Neural progenitor cell (in vitro differentiated cells): ENCODE results near the gene SLC4A5. TPM values are rescaled to one million over a fixed set of nuclear protein-coding genes. Genes with fewer than 3 reads are reported as not detected.

ENCODE experiments used
- DNase-seq: peaks from one replicate; pipeline ENCODE4 v3.0.0-alpha.2; 2016; ENCODE audit warnings: low spot score
- H2AFZ ChIP-seq: fragments of 200-600 bp; sonication (generic); replicated peaks from 2 replicates; pipeline ENCODE4 v1.6.1; 2016; ENCODE audit warnings: antibody characterized with exemption
- H3F3A ChIP-seq: fragments of 200-600 bp; sonication (generic); 2 replicates; pipeline ENCODE4 v1.6.1; 2016; ENCODE audit warnings: antibody characterized with exemption, low read depth
- H3K27ac ChIP-seq: fragments of 200-600 bp; sonication (generic); 2 replicates; pipeline ENCODE4 v1.5.1; 2016; ENCODE audit warnings: mild to moderate bottlenecking
- H3K27me3 ChIP-seq: fragments of 200-600 bp; sonication (generic); 2 replicates; pipeline ENCODE4 v1.6.1; 2016; ENCODE audit warnings: mild to moderate bottlenecking, moderate library complexity
- H3K36me3 ChIP-seq: fragments of 200-600 bp; sonication (generic); 2 replicates; pipeline ENCODE4 v1.5.1; 2016
- H3K4me1 ChIP-seq: fragments of 200-600 bp; sonication (generic); 2 replicates; pipeline ENCODE4 v1.6.1; 2016; ENCODE audit warnings: mixed run types
- H3K4me2 ChIP-seq: fragments of 200-600 bp; sonication (generic); 2 replicates; pipeline ENCODE4 v1.6.1; 2016
- H3K4me3 ChIP-seq: fragments of 200-600 bp; sonication (generic); 2 replicates; pipeline ENCODE4 v1.5.1; 2016
- H3K79me2 ChIP-seq: fragments of 200-600 bp; sonication (generic); 2 replicates; pipeline ENCODE4 v1.6.1; 2016; ENCODE audit warnings: low read depth
- H3K9ac ChIP-seq: fragments of 200-600 bp; sonication (generic); 2 replicates; pipeline ENCODE4 v1.6.1; 2016
- H3K9me3 ChIP-seq: fragments of 200-600 bp; sonication (generic); 2 replicates; pipeline ENCODE4 v1.5.1; 2016; ENCODE audit warnings: low read depth
- H4K20me1 ChIP-seq: fragments of 200-600 bp; sonication (generic); 2 replicates; pipeline ENCODE4 v1.6.1; 2016; ENCODE audit warnings: low read depth
- H3K27ac Mint-ChIP-seq: 3 replicates; pipeline ENCODE4 v1.8.0; 2021; ENCODE audit warnings: mixed read lengths
- H3K27me3 Mint-ChIP-seq: 2 replicates; pipeline ENCODE4 v1.8.0; 2022; ENCODE audit warnings: low read depth, mild to moderate bottlenecking, inconsistent platforms, moderate library complexity, mixed read lengths; ENCODE audit not compliant: insufficient read depth
- H3K36me3 Mint-ChIP-seq: 3 replicates; pipeline ENCODE4 v1.8.0; 2021; ENCODE audit warnings: mixed read lengths
- H3K4me1 Mint-ChIP-seq: 3 replicates; pipeline ENCODE4 v1.8.0; 2021; ENCODE audit warnings: mixed read lengths
- H3K4me3 Mint-ChIP-seq: 3 replicates; pipeline ENCODE4 v1.8.0; 2021; ENCODE audit warnings: mild to moderate bottlenecking, moderate library complexity, mixed read lengths
- H3K9me3 Mint-ChIP-seq: 3 replicates; pipeline ENCODE4 v1.8.0; 2020; ENCODE audit warnings: mixed read lengths
- CTCF ChIP-seq: fragments of 200-600 bp; sonication (generic); IDR thresholded peaks from 2 replicates; pipeline ENCODE4 v1.5.1; 2017; ENCODE audit warnings: antibody characterized with exemption, mild to moderate bottlenecking
- EZH2 ChIP-seq: fragments of 200-600 bp; sonication (generic); IDR thresholded peaks from 2 replicates; pipeline ENCODE4 v1.6.1; 2017; ENCODE audit warnings: antibody characterized with exemption, mild to moderate bottlenecking, moderate library complexity
- EZH2phosphoT487 ChIP-seq: fragments of 200-600 bp; sonication (generic); IDR thresholded peaks from 2 replicates; pipeline ENCODE4 v1.6.1; 2017; ENCODE audit warnings: antibody characterized with exemption
- total RNA-seq: library from RNA; depleted of rRNA; stranded (reverse); fragments of >200 nt; gene quantifications from 2 replicates; pipeline ENCODE4 v1.2.3, GENCODE V29; 2015; ENCODE audit warnings: low replicate concordance

SLC4A5 gene
- total RNA-seq, 1 donor from 2014 or later, result 2.0 TPM

- H3K27ac Mint-ChIP-seq, result peak overlapping the region; percentile 35
- peaks cover 20% of the 10 kb centered on the region for H3K4me1 Mint-ChIP-seq
- H3K9me3 ChIP-seq, result no peaks in the 10 kb centered on the region
- H3K9ac ChIP-seq, result no peak overlapping the region
- TF ChIP-seq EZH2 (no peak), CTCF (no peak), EZH2phosphoT487 (no peak)
- H3K4me1 ChIP-seq, result peaks cover 13% of the 10 kb centered on the region
- no peaks in the 10 kb centered on the region for H3K36me3 Mint-ChIP-seq
- H3K9me3 Mint-ChIP-seq, result no peaks in the 10 kb centered on the region
- no peak overlapping the region for H3K4me2 ChIP-seq
- no peaks in the 10 kb centered on the region for H3K79me2 ChIP-seq
- H3K27me3 Mint-ChIP-seq, result peaks cover 8% of the 10 kb centered on the region
- no peak overlapping the region for H3K4me3 Mint-ChIP-seq
- H3F3A ChIP-seq, result no peaks in the 10 kb centered on the region
- H3K4me3 ChIP-seq, result no peak overlapping the region
- no peaks in the 10 kb centered on the region for H4K20me1 ChIP-seq
- no peaks in the 10 kb centered on the region for H3K27me3 ChIP-seq
- no peak overlapping the region for H2AFZ ChIP-seq
- peak; percentile 13 for DNase-seq
- H3K27ac ChIP-seq, result no peak overlapping the region
- H3K36me3 ChIP-seq, result no peaks in the 10 kb centered on the region
Measured at GRCh38 chr2:74292751-74293150, 50.5 kb downstream of the SLC4A5 start.

DNA sequence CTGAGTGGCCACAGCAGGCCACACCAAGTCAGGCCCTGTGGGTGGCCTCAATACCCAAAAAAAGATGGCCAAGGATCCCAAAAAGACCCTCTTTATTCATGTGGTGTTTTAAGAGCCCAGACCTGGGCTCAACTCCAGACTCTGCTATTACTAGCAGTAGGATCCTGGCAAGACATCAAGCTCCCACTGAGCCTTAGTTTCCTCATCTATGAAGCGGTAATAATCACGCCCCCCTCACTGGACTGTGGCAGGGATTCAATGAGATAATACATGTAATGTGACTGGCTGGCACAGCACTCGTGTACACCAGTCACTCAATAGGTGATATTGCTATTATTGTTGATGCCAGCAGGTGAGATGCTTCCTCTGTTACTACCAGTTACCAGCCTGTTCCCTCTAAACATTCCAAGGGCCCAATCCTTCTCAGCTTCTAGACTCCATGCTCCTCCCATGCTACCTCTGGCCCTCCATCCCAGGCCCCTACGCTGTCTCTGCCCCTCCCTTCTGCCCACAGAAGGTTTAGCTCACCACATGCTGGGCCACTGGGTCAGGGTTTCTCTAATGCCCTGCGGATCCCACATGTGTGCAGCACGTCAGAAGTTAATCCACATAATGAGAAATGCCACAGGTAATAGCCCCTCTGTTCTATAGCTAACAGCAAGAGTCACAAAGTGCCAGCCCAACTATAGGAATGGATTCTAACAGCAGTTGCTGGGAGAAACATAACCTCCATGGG, 51.2 kb downstream of the SLC4A5 start:
- Histone ChIP-seq H4K20me1 (no peaks in the 10 kb centered on the region), H3K9me3 (no peaks in the 10 kb centered on the region), H2AFZ (no peak overlapping the region), H3K4me1 (peaks cover 13% of the 10 kb centered on the region), H3F3A (no peaks in the 10 kb centered on the region), H3K27ac (no peak overlapping the region), H3K36me3 (no peaks in the 10 kb centered on the region), H3K4me3 (no peak overlapping the region), H3K79me2 (no peaks in the 10 kb centered on the region), H3K4me2 (no peak overlapping the region), H3K27me3 (no peaks in the 10 kb centered on the region), H3K9ac (no peak overlapping the region)
- no peak overlapping the region for H3K4me3 Mint-ChIP-seq
- H3K27me3 Mint-ChIP-seq, result peaks cover 8% of the 10 kb centered on the region
- H3K36me3 Mint-ChIP-seq, result no peaks in the 10 kb centered on the region
- TF ChIP-seq CTCF (no peak), EZH2phosphoT487 (no peak), EZH2 (no peak)
- no peaks in the 10 kb centered on the region for H3K9me3 Mint-ChIP-seq
- peaks cover 20% of the 10 kb centered on the region for H3K4me1 Mint-ChIP-seq
- DNase-seq, result no peak
- H3K27ac Mint-ChIP-seq, result peak overlapping the region; percentile 35

DNA sequence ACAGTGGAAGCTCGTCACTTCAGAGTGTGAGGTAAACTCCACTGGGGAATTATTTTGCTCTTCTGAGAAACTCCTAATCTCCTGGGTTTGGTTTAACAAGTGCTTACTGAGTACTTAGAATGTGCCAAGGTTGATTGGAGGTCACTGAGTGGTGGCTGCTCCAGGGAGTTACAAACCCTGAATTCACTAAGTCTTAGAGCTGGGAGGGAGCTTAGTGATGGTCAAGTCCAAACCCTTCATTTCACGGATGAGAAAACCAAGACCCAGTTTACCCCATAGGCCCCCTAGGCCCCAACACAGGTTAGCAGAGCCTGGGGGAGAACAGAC, 52.0 kb downstream of the SLC4A5 start:
- Histone ChIP-seq H3K27me3 (no peaks in the 10 kb centered on the region), H3F3A (no peaks in the 10 kb centered on the region), H4K20me1 (no peaks in the 10 kb centered on the region), H3K79me2 (no peaks in the 10 kb centered on the region), H3K9me3 (no peaks in the 10 kb centered on the region), H3K4me1 (peaks cover 13% of the 10 kb centered on the region), H3K9ac (no peak overlapping the region), H3K36me3 (no peaks in the 10 kb centered on the region), H3K4me2 (no peak overlapping the region), H3K27ac (no peak overlapping the region), H2AFZ (no peak overlapping the region), H3K4me3 (no peak overlapping the region)
- H3K4me3 Mint-ChIP-seq, result no peak overlapping the region
- peaks cover 8% of the 10 kb centered on the region for H3K27me3 Mint-ChIP-seq
- peak overlapping the region; percentile 27 for H3K27ac Mint-ChIP-seq
- DNase-seq, result no peak
- H3K9me3 Mint-ChIP-seq, result no peaks in the 10 kb centered on the region
- no peaks in the 10 kb centered on the region for H3K36me3 Mint-ChIP-seq
- TF ChIP-seq EZH2, result no peak
- no peak for TF ChIP-seq EZH2phosphoT487
- TF ChIP-seq CTCF, result no peak
- peaks cover 20% of the 10 kb centered on the region for H3K4me1 Mint-ChIP-seq
